ENCODE measurements around the gene DNAH6.
"Not testable (repeated sequence)": the region's sequence is repeated elsewhere in the genome, so short reads cannot be mapped to it uniquely, and the experiment has no call there.

Gene DNAH6, protein sequence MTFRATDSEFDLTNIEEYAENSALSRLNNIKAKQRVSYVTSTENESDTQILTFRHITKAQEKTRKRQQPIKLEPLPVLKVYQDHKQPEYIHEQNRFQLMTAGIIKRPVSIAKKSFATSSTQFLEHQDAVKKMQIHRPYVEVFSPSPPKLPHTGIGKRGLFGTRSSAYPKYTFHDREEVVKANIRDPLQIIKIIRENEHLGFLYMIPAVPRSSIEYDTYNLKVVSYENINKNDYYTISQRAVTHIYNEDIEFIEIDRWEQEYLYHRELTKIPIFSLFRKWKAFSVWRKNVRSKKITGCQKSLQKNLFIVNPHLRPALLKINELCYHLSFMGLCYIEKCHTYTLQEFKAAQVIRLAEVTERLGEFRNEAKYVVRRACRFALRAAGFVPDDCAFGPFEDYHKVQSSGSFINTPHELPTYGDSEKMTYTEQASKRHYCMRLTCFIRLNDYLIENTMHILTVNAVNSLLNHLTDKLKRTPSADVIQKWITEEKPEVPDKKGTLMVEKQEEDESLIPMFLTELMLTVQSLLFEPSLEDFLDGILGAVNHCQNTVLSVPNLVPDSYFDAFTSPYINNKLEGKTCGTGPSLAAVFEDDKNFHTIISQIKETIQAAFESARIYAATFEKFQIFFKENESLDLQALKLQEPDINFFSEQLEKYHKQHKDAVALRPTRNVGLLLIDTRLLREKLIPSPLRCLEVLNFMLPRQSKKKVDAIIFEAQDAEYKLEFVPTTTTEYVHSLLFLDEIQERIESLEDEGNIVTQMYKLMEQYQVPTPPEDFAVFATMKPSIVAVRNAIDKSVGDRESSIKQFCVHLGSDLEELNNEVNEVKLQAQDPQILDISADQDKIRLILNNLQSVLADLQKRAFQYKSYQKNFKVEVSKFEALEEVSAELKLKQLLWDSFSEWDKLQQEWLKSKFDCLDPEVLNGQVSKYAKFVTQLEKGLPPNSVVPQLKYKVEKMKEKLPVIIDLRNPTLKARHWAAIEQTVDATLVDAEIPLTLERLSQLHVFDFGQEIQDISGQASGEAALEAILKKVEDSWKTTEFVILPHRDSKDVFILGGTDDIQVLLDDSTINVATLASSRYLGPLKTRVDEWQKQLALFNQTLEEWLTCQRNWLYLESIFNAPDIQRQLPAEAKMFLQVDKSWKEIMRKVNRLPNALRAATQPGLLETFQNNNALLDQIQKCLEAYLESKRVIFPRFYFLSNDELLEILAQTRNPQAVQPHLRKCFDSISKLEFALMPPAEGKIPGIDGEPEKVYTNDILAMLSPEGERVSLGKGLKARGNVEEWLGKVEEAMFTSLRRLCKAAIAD (N-terminal part only)

DNA sequence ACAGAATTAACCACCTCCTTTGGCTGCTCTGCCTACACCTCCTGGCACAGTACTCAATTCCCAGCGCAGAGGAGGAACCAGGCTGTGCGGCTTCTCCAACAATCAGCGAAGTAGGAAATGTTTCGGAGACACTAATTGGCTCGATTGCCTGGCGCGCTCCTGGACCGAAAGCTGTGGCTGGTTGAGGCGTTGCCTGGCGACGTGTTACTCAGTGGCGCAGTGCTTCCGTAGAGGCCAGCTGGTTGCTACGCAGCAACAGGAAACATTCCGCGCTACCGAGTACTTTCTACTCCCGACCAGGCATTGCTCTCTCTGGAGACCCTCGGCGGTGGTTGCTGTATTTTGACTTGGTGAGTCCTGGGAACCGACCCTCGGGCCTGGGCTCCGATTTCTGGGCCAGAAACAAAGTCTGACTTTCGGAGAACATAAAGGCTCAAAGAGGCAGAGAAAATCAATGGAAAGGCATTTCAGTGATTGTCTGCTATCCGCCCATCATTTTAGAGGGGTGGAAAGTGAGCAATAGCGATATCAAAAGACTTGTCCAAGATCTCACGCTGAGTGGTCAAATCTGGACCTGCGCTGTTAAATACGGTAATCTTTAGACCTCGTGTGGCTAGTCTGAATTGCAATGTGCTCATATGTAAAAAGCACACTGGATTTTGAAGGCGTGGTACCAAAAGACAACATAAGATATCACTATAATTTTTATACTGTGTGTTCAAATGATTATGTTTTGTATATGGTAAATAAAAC is at the start of gene DNAH6:
Gene DNAH6 (plus strand): TSS at position 265 of the 753 bp plus-strand sequence. CDS start 1,329 bp downstream, outside the sequence.
- DNase-seq (ENCODE audit: low spot score) = peak; percentile 84

DNA sequence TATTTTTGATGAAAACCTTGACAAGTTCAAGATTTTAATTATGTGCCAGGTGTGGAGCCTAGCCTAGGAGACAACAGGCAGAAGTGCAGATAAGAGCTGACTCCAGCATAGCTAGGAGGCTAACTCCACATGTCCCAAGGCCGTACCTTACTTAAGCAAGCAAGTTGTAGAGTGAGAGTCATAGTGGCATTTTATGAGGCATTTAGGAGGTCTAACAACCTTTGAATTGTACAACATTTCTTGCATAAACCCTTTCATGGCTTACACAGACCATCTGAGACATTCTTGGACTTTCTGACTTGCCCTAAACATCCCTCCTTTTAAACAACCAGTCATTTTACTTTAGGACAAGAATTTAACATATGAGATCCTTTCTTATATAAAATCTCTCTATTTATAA is 48.9 kb upstream of the DNAH6 start:
- no peak for DNase-seq (ENCODE audit: low spot score)

DNA sequence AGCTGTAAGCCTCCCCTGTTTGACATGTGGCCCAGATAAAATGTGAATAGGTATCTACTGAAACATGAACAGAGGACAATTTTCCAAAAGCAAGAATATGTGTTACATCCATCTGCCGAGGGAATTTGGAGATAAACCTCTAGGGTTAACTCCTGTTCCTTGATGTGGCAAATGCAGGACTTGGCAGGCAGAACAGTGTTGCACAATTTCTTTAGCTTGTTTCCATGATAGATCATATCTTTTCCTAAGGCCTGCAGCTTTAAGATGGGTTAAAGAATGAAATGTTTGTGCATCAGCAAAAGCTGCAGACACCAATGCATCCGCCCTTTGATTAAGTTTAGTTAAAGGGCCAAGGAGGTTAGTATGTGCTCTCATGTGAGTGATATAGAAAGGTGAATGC is 43.9 kb upstream of the DNAH6 start:
- DNase-seq (ENCODE audit: low spot score) = not testable (repeated sequence)

DNA sequence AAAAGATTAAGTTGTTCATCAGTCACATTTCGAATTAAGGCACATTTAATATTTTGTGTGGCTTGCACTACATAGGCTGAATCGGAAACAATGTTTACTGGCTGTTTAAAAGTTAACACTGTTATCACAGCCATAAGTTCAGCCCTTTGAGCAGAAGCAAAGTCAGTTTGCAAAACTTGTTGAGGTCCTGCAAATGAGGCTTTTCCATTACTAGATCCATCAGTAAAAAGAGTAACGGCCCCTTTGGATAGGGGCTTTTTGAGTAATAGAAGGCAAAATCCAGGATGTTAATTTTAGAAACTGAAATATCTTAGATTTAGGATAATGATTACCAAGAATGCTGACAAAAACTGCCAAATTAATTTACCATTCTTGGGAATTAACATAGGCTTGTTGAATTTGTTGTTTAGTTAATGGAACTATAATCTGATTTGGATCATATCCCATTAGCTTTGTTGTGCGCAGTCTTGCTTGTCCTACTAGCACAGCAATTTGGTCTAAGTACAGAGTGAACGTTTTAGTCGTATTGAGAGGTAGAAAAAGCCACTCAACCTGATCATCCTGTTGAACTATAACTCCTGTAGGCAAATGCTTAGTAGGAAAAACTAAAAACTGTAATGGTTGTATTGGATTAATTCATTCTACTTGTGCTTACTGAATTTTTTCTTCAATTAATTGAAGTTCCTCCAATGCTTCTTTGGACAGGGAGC is 43.3 kb upstream of the DNAH6 start:
- DNase-seq (ENCODE audit: low spot score) = no peak

DNA sequence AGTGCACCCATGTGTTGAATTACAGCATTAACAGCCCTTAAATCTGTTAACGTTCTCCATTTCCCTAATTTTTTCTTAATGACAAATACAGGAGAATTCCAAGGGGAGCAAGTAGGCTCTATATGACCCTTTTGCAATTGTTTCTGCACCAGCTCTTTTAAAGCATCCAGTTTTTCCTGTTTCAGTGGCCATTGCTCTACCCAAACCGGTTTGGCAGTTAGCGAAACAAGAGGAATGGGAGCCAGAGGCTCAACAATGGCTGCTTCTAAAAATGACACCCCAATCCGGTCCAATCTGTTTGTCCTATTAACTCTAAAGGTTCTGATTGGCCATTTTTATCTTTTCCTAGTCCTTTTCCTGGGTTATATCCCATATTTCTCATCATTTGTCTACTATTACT is 42.1 kb upstream of the DNAH6 start:
- DNase-seq (ENCODE audit: low spot score) = no peak

DNA sequence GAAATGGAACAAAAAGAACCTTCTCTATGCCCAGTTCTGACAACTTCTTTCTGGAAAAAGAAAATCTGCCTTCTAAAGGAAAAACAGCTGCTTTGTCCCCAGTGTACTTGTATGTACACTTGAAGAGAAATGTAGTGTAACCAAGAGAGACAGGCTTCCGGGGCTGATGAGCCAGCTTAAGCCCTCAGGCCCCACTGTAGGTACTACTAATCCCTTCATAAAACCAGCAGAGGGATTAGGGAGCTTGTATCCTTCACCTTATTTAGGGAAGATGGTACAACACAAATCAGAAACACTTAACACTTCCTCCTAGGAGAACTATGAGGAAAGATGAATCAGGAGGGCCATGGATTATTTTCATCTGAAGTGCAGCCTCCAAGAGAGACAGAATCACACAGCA is 38.4 kb upstream of the DNAH6 start:
- DNase-seq (ENCODE audit: low spot score) = no peak

DNA sequence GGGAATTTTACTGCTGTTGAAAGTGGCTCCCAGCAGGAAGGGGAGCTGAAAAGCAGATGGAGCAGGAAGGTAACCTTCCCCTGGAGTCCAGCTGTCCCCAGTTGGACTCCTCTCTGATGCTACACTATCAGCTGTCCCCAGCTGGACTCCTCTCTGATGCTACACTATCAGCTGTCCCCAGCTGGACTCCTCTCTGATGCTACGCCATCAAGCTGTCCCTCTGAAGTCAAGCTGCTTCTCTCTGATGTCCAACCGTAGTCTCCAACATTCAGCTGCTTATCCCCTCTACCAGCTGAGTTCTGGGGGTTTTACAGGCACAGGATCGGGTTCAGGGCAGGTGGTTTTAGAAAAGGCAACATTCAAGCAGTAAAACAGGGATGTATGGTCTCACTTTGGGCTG is 37.4 kb upstream of the DNAH6 start:
- DNase-seq (ENCODE audit: low spot score) = no peak

DNA sequence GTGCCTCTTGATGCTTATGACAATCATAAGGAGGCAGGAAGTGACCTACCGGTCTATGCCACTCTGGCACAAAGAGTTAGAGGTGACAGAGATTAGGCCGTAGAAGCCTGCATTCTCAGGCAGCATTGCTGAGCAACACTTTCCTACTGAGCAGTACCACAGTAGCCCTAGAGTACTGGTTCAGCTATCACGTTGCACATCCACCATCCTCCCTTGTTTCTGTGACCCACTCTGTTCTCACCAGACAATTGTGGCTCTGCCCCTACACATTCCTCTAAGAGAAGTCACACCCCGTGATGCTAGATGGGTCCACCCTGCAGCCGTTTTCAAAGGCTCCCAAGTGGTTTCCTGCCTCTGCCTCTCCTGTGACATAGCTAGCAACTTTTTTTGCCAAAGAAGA is 34.6 kb upstream of the DNAH6 start:
- DNase-seq (ENCODE audit: low spot score) = no peak

DNA sequence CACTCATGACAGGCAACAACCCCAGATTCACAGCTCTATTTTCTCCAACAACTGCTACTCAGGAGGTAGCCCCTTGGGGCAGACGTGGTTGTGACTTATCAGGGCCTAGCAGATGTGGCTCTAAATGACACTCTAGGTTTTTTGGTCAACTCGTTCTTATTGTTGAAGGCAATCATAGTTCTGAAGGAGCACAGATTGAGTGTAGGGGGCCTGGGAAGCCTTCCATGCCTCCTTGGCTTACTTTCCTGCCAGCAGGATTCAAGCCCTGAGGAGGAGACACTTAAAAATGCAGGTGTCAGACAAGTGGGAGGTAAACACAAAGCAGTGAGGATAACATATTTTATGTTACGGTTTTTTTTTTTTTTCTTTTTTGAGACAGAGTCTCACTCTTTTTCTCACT is 33.7 kb upstream of the DNAH6 start:
- DNase-seq (ENCODE audit: low spot score) = no peak

DNA sequence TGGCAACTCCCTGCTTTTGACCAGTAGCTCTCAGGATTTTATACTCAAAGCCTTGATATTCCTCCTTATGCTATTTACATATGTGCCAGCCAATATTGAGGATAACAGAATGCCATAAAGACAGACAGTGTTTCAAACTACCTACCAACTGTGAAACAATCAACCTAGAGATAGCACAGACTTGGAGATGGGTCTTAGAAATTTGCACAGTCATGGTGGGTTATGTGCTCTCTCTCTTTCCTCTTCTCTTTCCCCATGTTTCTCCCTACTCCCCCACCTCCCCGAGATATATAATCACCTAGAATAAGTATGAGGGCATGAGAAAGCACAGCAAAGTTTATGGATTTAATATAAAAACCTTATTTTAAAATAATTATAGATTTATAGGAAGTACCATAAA is 33.0 kb upstream of the DNAH6 start:
- DNase-seq (ENCODE audit: low spot score) = no peak

DNA sequence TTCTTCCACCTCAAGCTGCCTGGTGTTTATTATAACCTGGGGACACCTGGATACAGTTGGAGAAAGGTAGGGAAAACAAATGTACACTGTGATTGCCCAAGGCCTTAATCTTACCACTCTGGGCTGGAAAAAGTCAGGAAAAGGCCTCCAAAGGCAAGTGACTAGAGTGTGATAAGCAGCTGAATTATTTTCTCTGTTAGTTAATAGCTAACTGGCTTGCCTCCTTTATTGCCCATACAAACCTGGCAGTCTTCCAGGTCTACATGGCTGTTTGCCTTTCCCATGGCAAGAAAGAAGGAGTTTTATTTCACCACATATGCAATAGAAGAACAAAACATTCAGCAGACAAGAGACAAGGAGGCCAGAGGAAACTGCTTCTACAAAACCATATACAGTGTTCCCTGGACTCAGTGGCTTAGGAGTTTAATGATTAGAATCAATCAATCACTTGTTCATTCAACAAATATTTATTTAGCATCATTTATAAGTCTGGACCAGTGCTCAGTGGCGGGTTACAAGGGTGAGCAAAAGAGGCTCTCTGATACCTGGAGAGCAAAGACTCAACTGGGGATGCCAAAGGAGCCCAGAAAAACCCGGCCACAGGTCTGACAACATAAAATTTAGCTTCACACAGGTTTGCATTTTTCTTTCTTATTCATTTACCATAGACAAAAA is 29.7 kb upstream of the DNAH6 start:
- DNase-seq (ENCODE audit: low spot score) = no peak

DNA sequence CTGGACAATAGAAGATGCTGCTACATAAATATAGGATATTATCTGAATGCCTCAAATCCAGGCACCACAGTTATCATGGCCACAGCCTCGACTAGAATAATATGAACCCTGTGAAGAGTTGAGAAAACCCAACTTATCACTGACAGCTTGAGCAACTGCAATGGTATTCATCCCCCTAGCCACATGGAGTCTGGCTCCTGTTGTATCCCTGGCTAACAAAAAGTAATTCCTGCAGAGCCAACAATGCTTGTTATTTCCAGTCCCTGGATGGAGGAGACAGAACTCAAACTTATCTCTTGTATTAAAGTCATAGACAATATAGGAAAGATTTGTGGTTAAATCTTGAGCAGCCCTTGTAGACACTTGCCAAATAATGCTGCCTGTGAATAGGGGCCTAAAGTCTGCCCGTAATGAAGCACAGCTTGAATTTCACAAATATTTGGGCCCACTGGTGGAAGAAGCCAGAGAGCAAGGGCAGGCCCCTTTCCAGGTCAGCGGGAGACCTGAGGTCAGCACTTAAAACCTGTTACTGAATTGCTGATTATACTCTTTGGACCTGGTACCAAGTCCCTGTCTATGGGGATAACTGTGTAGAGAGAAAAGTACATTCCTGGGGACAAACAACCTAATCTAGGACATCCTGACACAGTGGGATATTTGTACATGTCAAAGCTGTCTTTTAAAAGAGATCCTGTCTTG is 28.9 kb upstream of the DNAH6 start:
- DNase-seq (ENCODE audit: low spot score) = no peak

DNA sequence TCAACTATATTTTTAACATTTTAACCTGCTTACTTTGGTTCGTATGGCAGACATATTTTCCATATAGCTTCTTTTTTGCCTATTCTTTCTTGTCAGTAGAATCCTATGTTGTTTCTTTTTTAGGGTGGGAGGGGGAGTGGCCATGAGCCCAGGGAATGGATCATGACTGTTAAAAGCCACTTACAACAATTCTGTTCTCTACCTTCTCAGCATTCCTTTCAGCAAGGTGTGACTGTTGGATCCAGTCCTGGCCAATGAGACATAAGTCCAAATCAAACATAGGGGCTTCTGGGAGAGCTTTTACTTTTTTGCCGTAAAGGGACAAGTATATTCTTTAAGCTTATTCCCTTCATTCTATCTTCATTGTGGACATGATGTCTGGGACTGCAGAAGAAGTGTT is 25.0 kb upstream of the DNAH6 start:
- DNase-seq (ENCODE audit: low spot score) = no peak

DNA sequence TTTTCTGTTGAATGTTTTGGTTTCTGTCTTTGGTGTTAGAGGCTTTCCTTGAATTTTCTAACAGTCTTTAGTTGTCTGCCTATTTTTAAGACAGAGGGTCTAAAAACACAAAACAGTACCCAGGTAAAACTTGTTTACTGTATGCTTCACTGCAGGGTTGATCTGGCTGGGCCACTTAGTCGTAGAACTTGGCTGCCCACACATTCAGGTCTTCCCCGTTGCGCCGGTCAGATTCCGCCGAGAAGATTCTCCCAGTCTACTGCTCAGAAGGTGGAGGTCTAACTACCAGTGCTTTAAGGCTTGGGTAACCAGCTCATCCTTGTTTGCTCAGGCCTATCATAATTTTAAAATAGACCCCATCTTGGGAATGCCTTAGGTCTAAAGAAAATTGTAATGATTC is 24.6 kb upstream of the DNAH6 start:
- no peak for DNase-seq (ENCODE audit: low spot score)

DNA sequence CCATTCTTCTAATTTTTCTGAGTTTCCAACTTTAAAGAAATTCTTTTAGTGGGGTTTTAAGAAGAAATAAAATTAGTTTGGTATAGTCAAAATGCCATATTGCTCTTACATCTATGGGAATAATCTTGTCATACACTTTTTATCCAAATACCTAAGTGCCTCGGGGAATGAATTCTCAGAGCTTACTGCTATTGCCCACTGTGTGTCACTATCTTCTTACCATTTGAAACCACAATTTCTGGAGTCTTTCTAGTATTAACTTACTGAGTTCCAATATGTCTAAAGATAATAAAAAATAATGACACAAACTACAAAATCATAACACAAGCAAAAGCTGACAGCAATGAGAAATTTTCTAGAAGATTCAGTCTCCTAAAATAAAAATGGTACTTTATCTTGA is 23.7 kb upstream of the DNAH6 start:
- DNase-seq (ENCODE audit: low spot score) = no peak

DNA sequence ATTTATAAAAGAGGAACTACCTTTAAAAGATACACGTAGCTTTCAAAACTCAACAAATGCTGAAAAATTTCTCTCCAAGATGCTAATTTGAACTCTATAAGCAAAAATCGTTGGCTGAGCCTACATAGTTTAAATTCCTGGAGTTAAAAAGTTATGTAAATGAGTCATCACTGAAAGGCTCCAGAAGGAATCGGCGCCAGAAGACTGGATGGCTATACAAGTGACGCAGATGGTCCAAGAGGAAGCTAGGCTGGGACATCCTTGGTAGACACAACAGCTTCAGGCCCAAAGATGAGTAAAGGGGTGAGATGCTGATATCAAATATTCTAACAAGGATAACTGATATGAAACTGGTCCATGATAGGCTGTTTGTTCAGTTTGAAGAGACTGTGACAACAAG is 22.8 kb upstream of the DNAH6 start:
- no peak for DNase-seq (ENCODE audit: low spot score)

DNA sequence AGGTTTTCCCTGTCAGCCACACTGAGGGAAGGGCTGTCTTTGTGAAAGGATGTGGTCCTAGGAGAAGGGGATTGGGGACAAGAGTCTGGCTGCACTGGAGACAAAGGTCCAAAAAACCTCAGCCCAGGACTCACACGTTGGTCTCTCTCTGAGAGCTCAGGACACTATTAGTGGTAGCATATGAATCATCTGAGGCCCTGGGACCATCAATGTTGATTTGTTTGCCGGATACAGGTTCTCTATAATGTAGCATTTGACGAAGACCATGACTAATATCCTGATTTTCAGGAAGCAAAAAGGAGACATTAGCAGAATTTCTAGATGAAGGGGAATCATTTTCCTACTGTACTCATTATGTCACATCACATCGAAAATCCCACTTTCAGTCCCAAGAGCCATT is 22.2 kb upstream of the DNAH6 start:
- no peak for DNase-seq (ENCODE audit: low spot score)

DNA sequence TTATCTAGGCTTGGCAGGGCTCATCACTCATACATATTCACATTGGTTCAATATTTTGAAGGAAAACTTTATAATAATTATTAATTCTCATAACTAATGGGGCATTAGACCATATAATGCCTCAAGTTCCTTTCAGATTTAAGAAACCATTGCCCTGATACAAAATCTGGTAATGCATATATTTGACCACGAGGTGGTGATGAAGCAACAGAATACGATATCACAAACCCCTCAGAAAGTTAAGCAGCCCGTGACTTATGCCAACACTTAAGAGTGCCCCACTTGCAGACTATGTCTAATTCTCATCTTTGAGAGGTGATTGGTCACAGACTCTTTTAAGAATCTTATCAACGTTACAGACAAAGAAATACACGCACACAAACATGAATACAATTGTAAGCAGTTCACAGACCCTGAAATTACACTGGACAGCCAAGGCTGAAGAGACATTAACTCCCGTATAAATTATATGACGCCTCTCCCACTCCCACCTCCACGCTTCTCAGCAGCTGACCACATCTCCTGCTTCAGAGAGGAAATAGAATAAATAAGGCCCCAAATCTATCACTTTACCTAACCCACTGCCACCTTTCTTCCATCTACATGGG is 20.7 kb upstream of the DNAH6 start:
- peak; percentile 64 for DNase-seq (ENCODE audit: low spot score)

DNA sequence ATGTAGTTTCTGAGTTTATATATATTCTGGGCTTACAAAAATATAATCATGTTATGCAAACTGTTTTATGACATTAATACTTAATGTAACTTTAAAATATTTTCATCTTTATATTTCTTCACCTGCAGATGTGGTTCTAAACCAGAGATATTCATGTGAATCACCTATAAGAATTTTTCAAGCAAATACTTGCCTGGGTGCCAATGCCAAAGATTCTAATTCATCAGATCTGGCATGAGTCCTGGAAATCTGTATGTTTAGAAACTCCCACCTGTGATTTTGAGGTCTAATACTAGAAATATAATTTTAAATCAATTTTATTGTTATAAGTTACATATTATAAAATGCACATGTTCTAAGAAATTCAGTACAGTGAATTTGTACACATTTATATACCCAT is 19.9 kb upstream of the DNAH6 start:
- no peak for DNase-seq (ENCODE audit: low spot score)

Measured in globus pallidus (tissue), 1 donor.